T-helper 22 cell (primary cell): ENCODE results near the gene ST7.

Experiments used
- DNase-seq: peaks from one replicate; pipeline ENCODE4 v3.0.0-alpha.2; 2020; ENCODE audit warnings: low read depth

ST7 gene

GRCh38 chr7:117273814-117274225, 320.5 kb downstream of the ST7 start:
- DNase-seq, result no peak

GRCh38 chr7:117274951-117275350, 321.6 kb downstream of the ST7 start:
- DNase-seq, result no peak

GRCh38 chr7:117277576-117277975, 324.3 kb downstream of the ST7 start:
- no peak for DNase-seq

GRCh38 chr7:117278040-117278439, 324.7 kb downstream of the ST7 start:
- DNase-seq, result no peak

GRCh38 chr7:117279203-117279602, 325.9 kb downstream of the ST7 start:
- no peak for DNase-seq
